ENCODE measurements around the gene PLB1. TPM values are rescaled to one million over a fixed set of nuclear protein-coding genes. Genes with fewer than 3 reads are reported as not detected.

The PLB1 gene
- total RNA-seq, 2 experiments from 2014 or later = 0.64 to 0.85 TPM

- peaks cover 4% of the 10 kb centered on the region for H3K36me3 Mint-ChIP-seq
- intact Hi-C loops (cut with micrococcal nuclease) = loop anchor here (2.0 kb wide), 1 partner anchor 35 kb away; no protein-coding TSS in a partner anchor
- ChIA-PET POLR2A (no interaction called here), CTCF (no interaction called here)
- H3K4me1 Mint-ChIP-seq (ENCODE audit: low read depth) = peaks cover 16% of the 10 kb centered on the region
- no peak overlapping the region for H3K4me3 Mint-ChIP-seq
- H3K27ac Mint-ChIP-seq = no peak overlapping the region
- peaks cover 18% of the 10 kb centered on the region for H3K9me3 Mint-ChIP-seq
- peaks cover 12% of the 10 kb centered on the region for H3K27me3 Mint-ChIP-seq
- DNase-seq = no peak
These were observed 13.5 kb downstream of the PLB1 start for GRCh38 chr2:28509361-28509760.

DNA sequence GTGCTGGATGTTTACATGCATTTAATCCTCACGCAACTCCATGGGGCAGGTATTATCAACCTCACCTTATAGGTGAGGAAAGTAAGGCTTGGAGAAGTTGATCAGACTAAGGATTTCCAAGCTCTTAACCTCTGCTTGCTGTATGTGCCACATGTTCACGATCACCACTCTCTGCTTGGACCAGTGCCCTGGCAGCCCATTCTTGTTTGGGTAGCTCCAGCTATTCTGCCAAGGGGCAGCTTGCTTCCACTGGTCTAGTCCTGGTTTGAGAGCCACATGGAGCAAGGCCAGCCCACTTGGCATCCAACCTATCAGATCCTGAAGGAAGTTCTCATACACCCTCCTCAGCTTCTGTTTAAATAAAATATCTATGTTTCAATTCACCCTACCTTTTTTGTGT, 14.3 kb downstream of the PLB1 start:
- H3K27ac Mint-ChIP-seq = no peak overlapping the region
- peaks cover 16% of the 10 kb centered on the region for H3K4me1 Mint-ChIP-seq (ENCODE audit: low read depth)
- peaks cover 4% of the 10 kb centered on the region for H3K36me3 Mint-ChIP-seq
- ChIA-PET POLR2A (no interaction called here), CTCF (no interaction called here)
- intact Hi-C loops (cut with micrococcal nuclease) = no loop called here
- DNase-seq = no peak
- no peak overlapping the region for H3K4me3 Mint-ChIP-seq
- H3K27me3 Mint-ChIP-seq = peaks cover 11% of the 10 kb centered on the region
- peaks cover 18% of the 10 kb centered on the region for H3K9me3 Mint-ChIP-seq

GRCh38 chr2:28511871-28512606, 16.2 kb downstream of the PLB1 start:
- no peak overlapping the region for H3K27ac Mint-ChIP-seq
- no peak for DNase-seq
- intact Hi-C loops (cut with micrococcal nuclease) = no loop called here
- no peak overlapping the region for H3K4me3 Mint-ChIP-seq
- ChIA-PET POLR2A (no interaction called here), CTCF (no interaction called here)
- peaks cover 22% of the 10 kb centered on the region for H3K27me3 Mint-ChIP-seq
- H3K9me3 Mint-ChIP-seq = peaks cover 18% of the 10 kb centered on the region
- H3K4me1 Mint-ChIP-seq (ENCODE audit: low read depth) = peaks cover 9% of the 10 kb centered on the region
- peaks cover 4% of the 10 kb centered on the region for H3K36me3 Mint-ChIP-seq

- Mint-ChIP-seq H3K36me3 (peaks cover 4% of the 10 kb centered on the region), H3K27me3 (peaks cover 22% of the 10 kb centered on the region), H3K4me1 (ENCODE audit: low read depth) (peaks cover 9% of the 10 kb centered on the region), H3K9me3 (peaks cover 18% of the 10 kb centered on the region), H3K27ac (no peak overlapping the region), H3K4me3 (no peak overlapping the region)
- DNase-seq = no peak
- ChIA-PET CTCF (no interaction called here), POLR2A (no interaction called here)
- intact Hi-C loops (cut with micrococcal nuclease) = no loop called here
These were observed 16.7 kb downstream of the PLB1 start for GRCh38 chr2:28512607-28512965.

GRCh38 chr2:28513097-28513496, 17.2 kb downstream of the PLB1 start:
- no peak for DNase-seq
- no peak overlapping the region for H3K27ac Mint-ChIP-seq
- H3K4me1 Mint-ChIP-seq (ENCODE audit: low read depth) = peaks cover 9% of the 10 kb centered on the region
- CTCF ChIA-PET = no interaction called here
- H3K4me3 Mint-ChIP-seq = no peak overlapping the region
- POLR2A ChIA-PET = no interaction called here
- H3K27me3 Mint-ChIP-seq = peaks cover 23% of the 10 kb centered on the region
- intact Hi-C loops (cut with micrococcal nuclease) = no loop called here
- H3K36me3 Mint-ChIP-seq = peaks cover 4% of the 10 kb centered on the region
- H3K9me3 Mint-ChIP-seq = peaks cover 18% of the 10 kb centered on the region

DNA sequence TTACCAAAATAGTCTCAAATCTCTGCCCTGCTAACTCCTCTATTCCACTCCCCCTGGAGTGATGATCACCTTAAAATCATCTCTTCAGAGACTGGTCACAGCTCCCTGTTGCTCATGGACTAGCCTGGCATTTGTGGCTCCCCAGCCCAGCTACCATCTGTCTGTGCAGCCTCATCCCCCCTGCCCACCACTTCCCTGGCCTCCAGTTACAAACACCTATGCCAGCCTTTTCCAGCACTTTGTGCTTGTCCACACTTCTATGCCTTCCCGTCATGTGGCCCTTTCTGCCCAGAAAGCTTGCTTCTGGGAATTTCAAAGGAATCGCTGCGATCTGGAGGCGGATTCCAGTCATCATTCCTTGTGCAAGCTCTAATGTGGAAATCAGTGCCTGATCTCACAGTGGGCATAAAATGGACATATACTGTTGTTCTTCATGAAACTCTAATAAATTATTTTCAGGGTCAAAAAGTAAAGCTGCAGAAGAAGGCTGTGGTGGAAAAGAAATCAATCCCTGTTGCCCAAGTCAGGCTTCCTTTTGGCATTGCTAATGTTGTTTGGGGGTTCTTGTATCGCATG, 19.4 kb downstream of the PLB1 start:
- H3K4me3 Mint-ChIP-seq = no peak overlapping the region
- POLR2A ChIA-PET = interaction anchor here (0.7 kb wide), 1 partner anchor 14 kb away, joined by 3 read pairs; no protein-coding TSS in a partner anchor
- H3K4me1 Mint-ChIP-seq (ENCODE audit: low read depth) = no peaks in the 10 kb centered on the region
- intact Hi-C loops (cut with micrococcal nuclease) = no loop called here
- H3K27ac Mint-ChIP-seq = no peak overlapping the region
- CTCF ChIA-PET = interaction anchor here (0.5 kb wide), 1 partner anchor 1346 kb away, joined by 3 read pairs; no protein-coding TSS in a partner anchor
- peaks cover 4% of the 10 kb centered on the region for H3K36me3 Mint-ChIP-seq
- H3K9me3 Mint-ChIP-seq = peaks cover 18% of the 10 kb centered on the region
- H3K27me3 Mint-ChIP-seq = peaks cover 36% of the 10 kb centered on the region
- DNase-seq = no peak

- H3K27ac Mint-ChIP-seq = no peak overlapping the region
- intact Hi-C loops (cut with micrococcal nuclease) = no loop called here
- peaks cover 38% of the 10 kb centered on the region for H3K27me3 Mint-ChIP-seq
- no peak overlapping the region for H3K4me3 Mint-ChIP-seq
- H3K4me1 Mint-ChIP-seq (ENCODE audit: low read depth) = no peaks in the 10 kb centered on the region
- POLR2A ChIA-PET = no interaction called here
- H3K36me3 Mint-ChIP-seq = peaks cover 4% of the 10 kb centered on the region
- DNase-seq = no peak
- peaks cover 17% of the 10 kb centered on the region for H3K9me3 Mint-ChIP-seq
- CTCF ChIA-PET = no interaction called here
These were observed 20.6 kb downstream of the PLB1 start for GRCh38 chr2:28516430-28516829.

DNA sequence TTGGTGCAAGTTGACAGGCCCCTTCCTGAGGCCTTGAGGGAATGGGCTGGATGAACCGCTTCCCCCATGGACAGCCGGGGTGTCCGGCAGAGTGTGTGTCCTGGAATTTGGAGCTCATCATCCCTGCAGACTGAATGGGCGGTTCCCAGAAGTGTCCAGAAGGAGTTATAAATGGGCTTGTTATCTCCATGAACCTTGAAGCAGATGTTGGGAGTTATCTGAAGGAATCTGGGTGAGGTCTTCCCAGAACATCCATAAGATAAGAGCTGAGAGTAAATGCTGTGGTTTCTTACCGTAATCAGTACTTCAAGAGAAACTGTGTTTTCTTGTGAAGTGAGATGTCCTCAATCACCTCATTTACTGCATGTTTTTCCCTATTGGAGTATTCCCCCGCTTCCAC, 21.1 kb downstream of the PLB1 start:
- no peak for DNase-seq
- intact Hi-C loops (cut with micrococcal nuclease) = no loop called here
- Mint-ChIP-seq H3K4me1 (ENCODE audit: low read depth) (no peaks in the 10 kb centered on the region), H3K27me3 (peaks cover 41% of the 10 kb centered on the region), H3K9me3 (peaks cover 14% of the 10 kb centered on the region), H3K27ac (no peak overlapping the region), H3K36me3 (peaks cover 4% of the 10 kb centered on the region), H3K4me3 (no peak overlapping the region)
- CTCF ChIA-PET = no interaction called here
- POLR2A ChIA-PET = no interaction called here

- Mint-ChIP-seq H3K27me3 (peaks cover 40% of the 10 kb centered on the region), H3K36me3 (no peaks in the 10 kb centered on the region), H3K9me3 (no peaks in the 10 kb centered on the region), H3K4me1 (ENCODE audit: low read depth) (no peaks in the 10 kb centered on the region), H3K27ac (no peak overlapping the region), H3K4me3 (no peak overlapping the region)
- DNase-seq = no peak
- intact Hi-C loops (cut with micrococcal nuclease) = no loop called here
- CTCF ChIA-PET = no interaction called here
- POLR2A ChIA-PET = no interaction called here
These were observed 25.8 kb downstream of the PLB1 start for GRCh38 chr2:28521663-28522062.

DNA sequence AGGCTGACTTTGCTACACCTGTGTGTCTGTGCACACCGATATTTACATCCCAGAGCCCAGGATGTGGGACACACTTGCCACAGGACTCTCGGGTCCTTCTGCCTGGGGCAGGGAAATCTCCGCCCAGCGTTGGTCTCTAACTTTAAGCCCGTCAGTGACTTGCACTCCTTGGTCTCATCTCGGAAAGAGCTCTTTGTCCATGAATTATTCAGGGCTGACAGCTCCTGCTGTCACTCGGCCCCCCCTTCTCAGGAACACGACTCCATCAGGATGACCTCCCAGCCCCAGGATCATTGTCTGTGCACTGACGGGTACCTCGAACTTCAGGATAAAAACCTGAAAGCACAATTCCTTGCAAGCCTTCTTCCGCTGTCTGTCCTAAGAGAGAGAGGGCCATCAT, 26.6 kb downstream of the PLB1 start:
- intact Hi-C loops (cut with micrococcal nuclease) = no loop called here
- no peak overlapping the region for H3K27ac Mint-ChIP-seq
- peaks cover 40% of the 10 kb centered on the region for H3K27me3 Mint-ChIP-seq
- H3K36me3 Mint-ChIP-seq = no peaks in the 10 kb centered on the region
- ChIA-PET CTCF (no interaction called here), POLR2A (no interaction called here)
- DNase-seq = no peak
- H3K4me3 Mint-ChIP-seq = no peak overlapping the region
- H3K9me3 Mint-ChIP-seq = no peaks in the 10 kb centered on the region
- H3K4me1 Mint-ChIP-seq (ENCODE audit: low read depth) = no peaks in the 10 kb centered on the region

GRCh38 chr2:28523902-28524301, 28.0 kb downstream of the PLB1 start:
- ChIA-PET POLR2A (no interaction called here), CTCF (no interaction called here)
- H3K27me3 Mint-ChIP-seq = peaks cover 31% of the 10 kb centered on the region
- H3K9me3 Mint-ChIP-seq = no peaks in the 10 kb centered on the region
- no peak overlapping the region for H3K4me3 Mint-ChIP-seq
- DNase-seq = no peak
- intact Hi-C loops (cut with micrococcal nuclease) = no loop called here
- no peaks in the 10 kb centered on the region for H3K4me1 Mint-ChIP-seq (ENCODE audit: low read depth)
- no peak overlapping the region for H3K27ac Mint-ChIP-seq
- H3K36me3 Mint-ChIP-seq = no peaks in the 10 kb centered on the region

- CTCF ChIA-PET = interaction anchor here (0.6 kb wide), 1 partner anchor 33 kb away, joined by 3 read pairs; no protein-coding TSS in a partner anchor
- no peak for DNase-seq
- Mint-ChIP-seq H3K4me3 (no peak overlapping the region), H3K4me1 (ENCODE audit: low read depth) (no peaks in the 10 kb centered on the region), H3K27ac (no peak overlapping the region), H3K9me3 (no peaks in the 10 kb centered on the region), H3K36me3 (no peaks in the 10 kb centered on the region), H3K27me3 (peaks cover 24% of the 10 kb centered on the region)
- intact Hi-C loops (cut with micrococcal nuclease) = no loop called here
- POLR2A ChIA-PET = no interaction called here
These were observed 29.6 kb downstream of the PLB1 start for GRCh38 chr2:28525481-28525880.

DNA sequence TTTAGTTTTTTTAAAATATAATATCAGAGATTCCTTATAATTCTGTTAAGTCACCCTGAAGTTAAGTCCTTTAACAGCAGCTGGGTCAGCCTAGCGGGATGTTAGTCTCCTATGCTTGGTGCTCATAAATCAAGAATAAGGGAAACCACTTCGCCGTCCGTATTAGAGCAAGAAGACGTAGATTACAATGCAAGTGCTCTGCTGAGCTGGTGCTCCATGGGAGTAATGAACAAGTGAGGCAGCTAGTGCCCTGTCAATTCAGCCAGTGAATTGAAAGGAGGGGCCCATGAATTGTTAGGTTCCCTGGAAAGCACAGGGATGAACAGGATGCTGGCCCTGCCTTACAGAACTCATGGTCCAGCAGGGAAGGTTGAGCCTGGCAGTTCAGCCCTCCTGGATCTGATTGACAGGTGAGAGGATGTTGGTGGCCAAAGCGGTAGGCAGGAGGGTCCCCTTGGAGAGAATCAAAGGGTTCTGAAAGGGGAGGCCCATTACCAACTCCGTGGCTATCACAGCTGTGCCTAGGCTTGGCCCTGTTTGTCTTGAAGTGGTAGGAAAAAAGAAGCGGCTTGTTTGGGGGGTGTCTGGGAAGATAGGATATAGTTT, 30.8 kb downstream of the PLB1 start:
- no peak for DNase-seq
- Mint-ChIP-seq H3K27me3 (peaks cover 22% of the 10 kb centered on the region), H3K9me3 (no peaks in the 10 kb centered on the region), H3K27ac (no peak overlapping the region), H3K4me1 (ENCODE audit: low read depth) (no peaks in the 10 kb centered on the region), H3K36me3 (no peaks in the 10 kb centered on the region), H3K4me3 (no peak overlapping the region)
- CTCF ChIA-PET = no interaction called here
- POLR2A ChIA-PET = no interaction called here
- intact Hi-C loops (cut with micrococcal nuclease) = no loop called here
